C4-2B (cell line): ENCODE results near the gene CSMD2.

Experiments
- H3K27ac ChIP-seq: fragments of 450-650 bp; 2 replicates; pipeline ENCODE4 v1.5.1; 2017
- ZFX ChIP-seq: fragments of 450-650 bp; IDR thresholded peaks from 2 replicates; pipeline ENCODE4 v1.6.1; 2017
- TF ChIP-seq, protein P1 (sequence below): fragments of 450-650 bp; conservative IDR thresholded peaks from 2 replicates; pipeline ENCODE4 v1.5.1; 2017; ENCODE audit warnings: mild to moderate bottlenecking

The CSMD2 gene

DNA sequence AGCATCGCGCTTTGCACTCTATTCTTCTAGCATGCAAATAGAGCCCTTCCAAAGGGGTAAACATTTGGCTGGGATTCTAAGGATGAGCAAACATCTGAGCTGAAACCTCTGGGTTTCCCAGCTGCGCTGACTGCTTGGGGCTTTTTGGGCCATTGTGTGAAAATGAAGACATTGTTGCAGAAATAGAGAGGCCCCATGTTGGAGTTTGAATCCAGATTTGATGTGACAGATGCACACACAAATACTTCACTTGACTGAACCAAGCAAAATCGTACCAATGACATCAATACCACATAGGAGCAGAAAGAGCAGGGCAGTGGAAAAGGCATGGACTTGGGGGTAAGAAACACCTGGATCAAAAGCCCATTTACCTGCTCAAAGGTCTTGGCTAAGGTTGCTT, 445.7 kb downstream of the CSMD2 start:
- H3K27ac ChIP-seq, result no peak overlapping the region
- TF ChIP-seq ZFX, result no peak
- TF ChIP-seq, protein P1, sequence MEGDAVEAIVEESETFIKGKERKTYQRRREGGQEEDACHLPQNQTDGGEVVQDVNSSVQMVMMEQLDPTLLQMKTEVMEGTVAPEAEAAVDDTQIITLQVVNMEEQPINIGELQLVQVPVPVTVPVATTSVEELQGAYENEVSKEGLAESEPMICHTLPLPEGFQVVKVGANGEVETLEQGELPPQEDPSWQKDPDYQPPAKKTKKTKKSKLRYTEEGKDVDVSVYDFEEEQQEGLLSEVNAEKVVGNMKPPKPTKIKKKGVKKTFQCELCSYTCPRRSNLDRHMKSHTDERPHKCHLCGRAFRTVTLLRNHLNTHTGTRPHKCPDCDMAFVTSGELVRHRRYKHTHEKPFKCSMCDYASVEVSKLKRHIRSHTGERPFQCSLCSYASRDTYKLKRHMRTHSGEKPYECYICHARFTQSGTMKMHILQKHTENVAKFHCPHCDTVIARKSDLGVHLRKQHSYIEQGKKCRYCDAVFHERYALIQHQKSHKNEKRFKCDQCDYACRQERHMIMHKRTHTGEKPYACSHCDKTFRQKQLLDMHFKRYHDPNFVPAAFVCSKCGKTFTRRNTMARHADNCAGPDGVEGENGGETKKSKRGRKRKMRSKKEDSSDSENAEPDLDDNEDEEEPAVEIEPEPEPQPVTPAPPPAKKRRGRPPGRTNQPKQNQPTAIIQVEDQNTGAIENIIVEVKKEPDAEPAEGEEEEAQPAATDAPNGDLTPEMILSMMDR, result no peak

- H3K27ac ChIP-seq, result no peak overlapping the region
- TF ChIP-seq, protein P1, result no peak
- no peak for TF ChIP-seq ZFX
These were observed 446.8 kb downstream of the CSMD2 start for GRCh38 chr1:33718186-33718585.

GRCh38 chr1:33716976-33717688, 447.9 kb downstream of the CSMD2 start:
- no peak overlapping the region for H3K27ac ChIP-seq
- TF ChIP-seq ZFX, result no peak
- TF ChIP-seq, protein P1, result no peak

DNA sequence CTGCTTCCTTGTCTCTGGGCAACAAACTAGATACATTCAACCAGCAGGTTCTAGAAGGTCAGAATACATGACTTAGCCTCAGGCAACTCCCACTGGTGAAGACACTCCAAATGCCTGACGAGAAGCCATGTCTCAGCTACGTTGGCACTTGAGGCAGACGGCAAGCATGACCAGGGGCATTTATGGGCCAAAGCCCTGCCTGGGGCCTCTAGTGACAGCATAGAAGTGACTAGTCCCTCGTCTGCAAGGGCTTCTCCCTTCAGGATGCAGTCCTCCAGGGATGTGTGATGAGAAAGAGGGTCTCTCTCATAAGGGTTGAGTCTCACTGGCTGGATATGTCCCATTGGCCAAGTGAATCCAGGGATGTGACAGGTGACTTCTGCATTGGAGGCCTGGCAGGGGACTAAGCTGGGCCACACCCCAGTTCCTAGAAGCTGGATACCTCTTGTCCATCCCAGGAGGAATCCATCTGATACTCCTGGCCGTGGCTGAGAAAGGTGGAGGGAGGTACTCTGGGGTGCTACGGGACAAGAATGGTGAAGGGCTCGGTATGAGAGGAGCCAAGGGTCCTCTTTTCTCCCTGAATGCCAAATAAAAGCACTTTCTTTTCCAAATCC, 449.7 kb downstream of the CSMD2 start:
- H3K27ac ChIP-seq, result no peak overlapping the region
- no peak for TF ChIP-seq ZFX
- TF ChIP-seq, protein P1, result no peak

DNA sequence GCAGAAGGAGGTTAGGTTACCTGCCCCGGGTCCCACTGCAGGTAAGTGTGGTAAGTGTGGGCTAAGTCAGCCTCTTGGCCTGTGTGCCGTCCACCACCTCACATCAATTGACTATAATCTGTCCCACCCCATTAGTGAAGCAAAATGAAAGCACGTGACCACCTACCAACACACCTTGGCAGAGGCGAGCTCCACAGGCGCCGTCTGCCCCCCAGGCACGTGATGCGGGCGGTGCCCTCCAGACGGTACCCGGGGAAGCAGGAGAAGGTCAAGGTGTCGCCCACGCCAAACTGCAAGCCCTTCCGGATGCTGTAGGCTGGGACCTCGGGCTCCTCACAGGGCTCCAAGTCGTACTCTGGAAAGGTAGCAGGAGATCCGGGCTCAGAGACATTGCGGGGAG, 450.6 kb downstream of the CSMD2 start:
- TF ChIP-seq, protein P1, result no peak
- no peak for TF ChIP-seq ZFX
- no peak overlapping the region for H3K27ac ChIP-seq

- H3K27ac ChIP-seq, result no peak overlapping the region
- TF ChIP-seq, protein P1, result no peak
- TF ChIP-seq ZFX, result no peak
These were observed 451.8 kb downstream of the CSMD2 start for GRCh38 chr1:33713058-33713877.

DNA sequence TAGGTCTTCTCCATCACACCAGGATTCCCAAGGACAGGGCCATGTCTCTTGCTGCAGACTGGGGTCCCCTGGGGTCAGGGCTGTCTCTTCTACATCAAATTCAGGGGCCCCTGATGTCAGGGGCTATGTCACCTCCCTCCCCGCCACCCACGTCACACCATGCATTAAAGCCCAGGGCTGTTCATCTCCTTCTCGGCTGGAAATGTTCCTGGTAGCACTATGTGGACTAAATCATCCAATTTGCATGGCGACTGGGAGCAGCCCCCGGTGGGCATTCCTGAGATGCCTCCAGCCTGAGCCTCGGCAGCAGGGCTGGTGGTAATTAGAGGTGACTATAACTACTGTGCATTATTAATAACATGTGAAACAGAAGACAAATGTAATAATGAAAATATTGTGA, 452.8 kb downstream of the CSMD2 start:
- TF ChIP-seq, protein P1, result no peak
- no peak for TF ChIP-seq ZFX
- H3K27ac ChIP-seq, result no peak overlapping the region
